ENCODE data around the gene UACA. TPM values are rescaled to one million over a fixed set of nuclear protein-coding genes. Genes with fewer than 3 reads are reported as not detected.

UACA gene
- total RNA-seq, 2 donors from 2014 or later = 22.4 to 27.2 TPM

DNA sequence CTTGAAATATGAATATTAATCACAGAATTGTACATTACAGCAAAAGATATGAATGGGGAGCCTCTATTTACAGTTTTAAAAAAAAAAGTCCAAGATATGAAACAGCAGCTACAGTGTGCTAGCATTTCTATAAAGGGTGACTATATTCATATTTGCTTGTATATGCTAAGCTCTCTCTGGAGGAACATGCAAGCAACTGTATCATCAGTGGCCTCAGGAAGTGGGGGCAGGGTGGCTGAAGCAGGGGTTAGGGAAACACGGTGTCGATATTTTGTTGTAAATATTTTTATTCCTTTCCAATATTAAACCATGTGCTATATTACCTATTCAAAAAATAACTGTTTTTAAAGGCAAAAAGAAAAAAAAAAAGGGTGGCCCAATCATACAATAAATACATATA, 2.3 kb downstream of the UACA start:
- H3K4me1 ChIP-seq = peaks cover 21% of the 10 kb centered on the region
- no peak for DNase-seq
- no peaks in the 10 kb centered on the region for H3K36me3 ChIP-seq (replicated peaks in 1 of 2; ENCODE audit: insufficient read depth in 1 of 2, low read depth in 2 of 2)
- no peaks in the 10 kb centered on the region for H3K27me3 ChIP-seq
- intact Hi-C loops (cut with DNase I) = no loop called here
- no peak overlapping the region for H3K4me3 ChIP-seq
- no peak for TF ChIP-seq POLR2A (IDR thresholded peaks at IDR 0.05)
- TF ChIP-seq, protein P1, sequence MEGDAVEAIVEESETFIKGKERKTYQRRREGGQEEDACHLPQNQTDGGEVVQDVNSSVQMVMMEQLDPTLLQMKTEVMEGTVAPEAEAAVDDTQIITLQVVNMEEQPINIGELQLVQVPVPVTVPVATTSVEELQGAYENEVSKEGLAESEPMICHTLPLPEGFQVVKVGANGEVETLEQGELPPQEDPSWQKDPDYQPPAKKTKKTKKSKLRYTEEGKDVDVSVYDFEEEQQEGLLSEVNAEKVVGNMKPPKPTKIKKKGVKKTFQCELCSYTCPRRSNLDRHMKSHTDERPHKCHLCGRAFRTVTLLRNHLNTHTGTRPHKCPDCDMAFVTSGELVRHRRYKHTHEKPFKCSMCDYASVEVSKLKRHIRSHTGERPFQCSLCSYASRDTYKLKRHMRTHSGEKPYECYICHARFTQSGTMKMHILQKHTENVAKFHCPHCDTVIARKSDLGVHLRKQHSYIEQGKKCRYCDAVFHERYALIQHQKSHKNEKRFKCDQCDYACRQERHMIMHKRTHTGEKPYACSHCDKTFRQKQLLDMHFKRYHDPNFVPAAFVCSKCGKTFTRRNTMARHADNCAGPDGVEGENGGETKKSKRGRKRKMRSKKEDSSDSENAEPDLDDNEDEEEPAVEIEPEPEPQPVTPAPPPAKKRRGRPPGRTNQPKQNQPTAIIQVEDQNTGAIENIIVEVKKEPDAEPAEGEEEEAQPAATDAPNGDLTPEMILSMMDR (IDR thresholded peaks at IDR 0.05) = no peak
- 53 to 59% methylated on average over 2 of the region's 2 CpGs for WGBS, 2 donors
- ATAC-seq = no peak
- no peak overlapping the region for H3K27ac ChIP-seq
- H3K9me3 ChIP-seq = no peaks in the 10 kb centered on the region

- peaks cover 21% of the 10 kb centered on the region for H3K4me1 ChIP-seq
- TF ChIP-seq POLR2A (IDR thresholded peaks at IDR 0.05) = no peak
- TF ChIP-seq, protein P1 (IDR thresholded peaks at IDR 0.05) = no peak
- DNase-seq (no peak), ATAC-seq (no peak)
- H3K27ac ChIP-seq = no peak overlapping the region
- H3K27me3 ChIP-seq = no peaks in the 10 kb centered on the region
- intact Hi-C loops (cut with DNase I) = no loop called here
- H3K4me3 ChIP-seq = no peak overlapping the region
- H3K36me3 ChIP-seq (replicated peaks in 1 of 2; ENCODE audit: insufficient read depth in 1 of 2, low read depth in 2 of 2) = no peaks in the 10 kb centered on the region
- WGBS, 2 donors = 55 to 56% methylated on average over 9 of the region's 9 CpGs
- no peaks in the 10 kb centered on the region for H3K9me3 ChIP-seq
These were observed 4.4 kb downstream of the UACA start for GRCh38 chr15:70758790-70759462.

DNA sequence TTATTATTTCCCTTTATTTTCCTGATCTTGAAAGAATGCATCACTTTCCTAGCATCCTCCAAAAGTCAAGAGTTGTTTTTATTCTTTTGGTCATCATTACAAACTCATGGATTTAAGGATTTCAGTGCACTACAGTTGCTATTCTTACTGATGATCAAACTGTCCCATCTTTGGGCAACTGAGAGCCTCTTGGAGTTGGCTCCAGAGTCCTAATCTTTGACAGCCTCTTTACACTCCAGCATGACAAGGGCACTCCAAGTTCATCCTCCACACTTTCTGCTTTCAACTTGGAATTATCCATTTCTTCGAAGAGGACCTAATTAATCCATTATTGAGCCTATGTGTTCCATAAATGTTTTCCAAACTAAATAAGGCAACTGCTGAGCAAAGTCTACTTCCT, 5.7 kb downstream of the UACA start:
- no peak overlapping the region for H3K27ac ChIP-seq
- WGBS, 2 donors = 83 to 100% methylated on average over 1 of the region's 1 CpG
- peaks cover 23% of the 10 kb centered on the region for H3K4me1 ChIP-seq
- no peaks in the 10 kb centered on the region for H3K36me3 ChIP-seq (replicated peaks in 1 of 2; ENCODE audit: insufficient read depth in 1 of 2, low read depth in 2 of 2)
- no peak for DNase-seq
- intact Hi-C loops (cut with DNase I) = no loop called here
- TF ChIP-seq, protein P1 (IDR thresholded peaks at IDR 0.05) = no peak
- TF ChIP-seq POLR2A (IDR thresholded peaks at IDR 0.05) = no peak
- no peaks in the 10 kb centered on the region for H3K9me3 ChIP-seq
- ATAC-seq = no peak
- H3K4me3 ChIP-seq = no peak overlapping the region
- H3K27me3 ChIP-seq = no peaks in the 10 kb centered on the region

- no peak for DNase-seq
- no peak overlapping the region for H3K4me3 ChIP-seq
- H3K9me3 ChIP-seq = no peaks in the 10 kb centered on the region
- TF ChIP-seq, protein P1 (IDR thresholded peaks at IDR 0.05) = no peak
- no peak for TF ChIP-seq POLR2A (IDR thresholded peaks at IDR 0.05)
- 36 to 47% methylated on average over 2 of the region's 2 CpGs for WGBS, 2 donors
- no peak overlapping the region for H3K27ac ChIP-seq
- no peaks in the 10 kb centered on the region for H3K27me3 ChIP-seq
- H3K36me3 ChIP-seq (replicated peaks in 1 of 2; ENCODE audit: insufficient read depth in 1 of 2, low read depth in 2 of 2) = no peaks in the 10 kb centered on the region
- no peak for ATAC-seq
- intact Hi-C loops (cut with DNase I) = no loop called here
- H3K4me1 ChIP-seq = peaks cover 16% of the 10 kb centered on the region
These were observed 8.5 kb downstream of the UACA start for GRCh38 chr15:70754862-70755261.

Data from body of pancreas (tissue), 4 donors.